HG02610 (cell line): ENCODE data around the gene CPN2.

ENCODE experiments used
- ATAC-seq: cut with Tn5 transposase; IDR thresholded peaks from one replicate; pipeline ENCODE4 v1.9.1; 2021; ENCODE audit warnings: mild to moderate bottlenecking, moderate library complexity; ENCODE audit not compliant: unreplicated experiment

Gene CPN2

DNA sequence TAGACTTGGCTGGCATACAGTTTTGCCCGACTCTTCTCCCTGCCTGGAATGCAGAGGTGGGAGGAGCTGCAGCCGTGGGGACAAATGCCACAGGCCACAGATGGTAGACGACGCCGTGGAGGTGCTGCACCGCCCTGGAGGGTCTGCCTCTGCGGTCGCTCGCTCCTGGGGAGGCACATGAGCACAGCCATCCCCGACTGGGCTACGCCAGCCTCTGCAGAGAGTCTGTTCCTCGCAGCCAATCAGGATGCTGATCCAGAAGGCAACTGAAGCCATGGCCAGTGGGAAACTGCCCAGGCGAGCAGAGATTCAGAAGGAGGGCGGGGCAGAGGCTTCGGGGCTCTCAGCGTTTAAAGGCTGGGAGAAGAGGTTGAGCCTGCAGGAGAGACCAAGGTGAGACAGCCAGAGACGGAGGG is 30.3 kb upstream of the CPN2 start:
- ATAC-seq = no peak

DNA sequence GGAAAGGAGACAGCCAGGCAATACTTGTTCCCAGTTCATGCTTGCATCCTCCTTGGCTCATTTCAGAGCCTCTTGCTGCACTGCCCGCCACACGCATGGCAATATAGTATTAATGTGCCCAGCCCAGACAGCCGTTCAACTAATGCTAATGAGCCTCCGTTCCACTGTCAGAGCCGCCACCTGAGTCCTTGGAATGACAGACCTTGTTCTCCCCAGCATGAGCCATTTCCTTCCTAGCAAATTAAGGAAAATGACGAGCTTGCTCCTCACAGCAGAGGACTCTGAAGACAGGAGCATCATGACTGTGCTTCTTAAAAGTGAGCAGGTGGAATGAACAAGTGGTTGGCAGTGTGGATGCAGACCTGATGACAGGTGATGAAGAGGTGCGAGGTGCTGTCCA is 29.2 kb upstream of the CPN2 start:
- no peak for ATAC-seq

DNA sequence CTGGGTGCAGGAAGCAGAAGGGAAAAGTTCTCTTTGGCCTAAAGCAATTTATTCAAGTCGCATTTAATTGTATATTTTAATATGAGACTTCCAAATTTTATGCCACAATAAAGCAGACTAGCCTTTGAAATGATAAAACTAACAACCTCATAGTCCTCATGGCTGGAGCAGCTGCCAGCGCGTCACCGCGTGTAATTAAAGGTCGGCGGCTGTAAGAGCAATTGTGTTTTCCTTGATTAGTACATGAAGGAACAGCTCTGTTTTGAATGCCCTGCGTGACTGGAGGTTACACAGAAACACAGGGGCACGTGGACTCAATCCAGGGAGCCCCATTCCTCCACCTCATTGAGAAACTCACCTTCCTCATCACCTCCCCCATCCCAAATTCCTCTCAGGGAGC is 28.5 kb upstream of the CPN2 start:
- no peak for ATAC-seq

DNA sequence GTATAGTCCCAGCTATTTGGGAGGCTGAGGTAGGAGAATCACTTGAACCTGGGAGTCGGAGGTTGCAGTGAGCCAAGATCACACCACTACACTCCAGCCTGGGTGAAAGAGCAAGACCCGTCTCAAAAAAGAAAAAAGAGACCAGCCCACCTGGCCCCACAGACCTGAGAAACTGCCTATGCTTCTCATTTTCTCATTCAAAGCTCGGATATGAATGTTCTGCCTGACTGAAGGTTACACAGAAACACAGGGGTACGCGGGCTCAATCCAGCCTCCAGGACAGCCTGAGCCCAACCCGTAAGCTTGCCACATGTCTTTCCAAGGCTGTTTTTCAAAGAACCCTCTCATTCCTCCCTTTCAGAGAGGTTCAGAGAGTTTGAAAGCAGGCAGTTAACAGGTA is 28.1 kb upstream of the CPN2 start:
- no peak for ATAC-seq

DNA sequence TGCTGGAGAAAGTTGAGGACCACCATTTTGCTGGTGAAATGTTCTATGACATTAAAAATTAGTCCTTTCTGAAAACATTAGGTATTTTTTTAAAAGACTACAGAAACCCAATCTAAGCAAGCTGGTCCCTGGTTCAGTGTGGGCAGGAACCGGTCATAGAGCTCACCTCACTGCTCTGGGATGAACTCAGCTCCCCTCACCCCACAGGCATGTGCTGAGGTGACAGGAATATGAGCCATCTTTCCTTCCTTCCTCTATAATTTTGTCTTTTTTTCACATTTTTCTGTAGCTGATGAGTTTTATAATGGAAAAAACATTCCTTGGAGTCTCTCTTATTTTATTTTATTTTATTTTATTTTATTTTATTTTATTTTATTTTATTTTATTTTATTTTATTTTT is 26.6 kb upstream of the CPN2 start:
- ATAC-seq = no peak

DNA sequence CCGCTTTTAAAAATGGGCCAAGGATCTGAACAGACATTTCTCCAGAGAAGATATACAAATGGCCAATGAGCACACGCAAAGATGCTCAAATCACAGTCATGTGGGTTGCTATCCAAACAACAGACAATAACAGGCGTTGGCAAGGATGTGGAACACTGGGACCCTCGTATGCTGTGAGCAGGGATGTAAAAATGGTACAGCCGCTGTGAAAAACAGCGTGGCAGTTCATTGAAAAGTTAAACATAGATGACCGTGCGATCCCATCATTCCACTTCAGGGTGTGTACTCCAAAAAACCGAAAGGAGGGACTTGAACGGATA is 25.1 kb upstream of the CPN2 start:
- ATAC-seq = no peak

DNA sequence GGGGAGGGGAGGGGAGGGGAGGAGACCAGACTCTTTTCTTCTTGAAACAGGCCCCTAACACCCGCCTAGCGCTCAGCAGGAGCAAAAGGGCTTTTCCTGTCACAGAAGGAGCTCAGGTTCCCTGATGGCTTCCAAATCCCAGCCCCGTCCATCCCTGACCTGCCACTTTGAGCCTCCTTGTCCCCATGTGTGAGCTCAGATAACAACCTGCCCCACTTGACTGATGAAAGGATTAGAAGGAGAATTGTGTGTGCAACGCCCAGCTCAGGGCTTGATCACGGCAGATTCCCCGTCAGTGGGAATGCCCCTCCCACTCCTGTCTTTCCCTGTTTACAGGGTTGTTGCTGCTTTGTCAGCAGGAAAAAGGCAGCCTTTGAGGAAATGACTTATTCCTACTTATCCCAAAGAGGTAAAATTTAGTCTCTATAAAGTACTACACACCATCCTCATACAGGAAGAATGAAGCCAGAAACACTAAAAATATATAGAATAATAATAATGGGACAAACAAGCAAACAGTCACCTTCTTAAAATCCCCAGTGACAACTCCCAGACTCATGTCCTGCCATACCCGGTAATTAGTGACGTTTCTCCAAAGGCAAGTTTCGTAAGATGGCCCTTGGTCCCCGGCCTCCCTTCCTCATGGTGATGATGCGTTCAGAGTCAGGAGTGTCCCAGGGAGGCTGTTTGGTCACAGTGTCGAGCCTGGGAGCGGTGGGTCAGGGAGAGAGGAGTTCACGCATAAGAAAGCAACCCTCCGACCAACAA is 24.5 kb upstream of the CPN2 start:
- no peak for ATAC-seq

DNA sequence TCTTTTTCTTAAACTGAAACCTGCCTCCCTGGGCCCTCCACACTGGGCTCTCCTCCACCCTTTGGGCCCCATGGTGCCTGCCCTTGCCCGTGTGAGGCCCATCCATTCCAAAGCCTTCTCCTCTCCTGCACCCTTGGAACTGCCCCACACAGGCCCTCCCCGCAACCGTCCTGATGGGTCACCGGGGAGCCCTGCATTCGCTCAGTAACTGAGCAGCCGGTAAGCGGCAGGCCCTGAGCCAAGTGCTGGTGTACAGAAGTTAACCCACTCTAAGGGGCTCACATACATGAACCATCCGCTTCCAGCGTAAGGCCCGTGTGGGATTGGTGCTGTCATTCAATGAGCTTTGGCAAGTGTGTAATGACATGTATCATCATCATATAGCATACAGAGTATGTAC is 23.8 kb upstream of the CPN2 start:
- no peak for ATAC-seq

DNA sequence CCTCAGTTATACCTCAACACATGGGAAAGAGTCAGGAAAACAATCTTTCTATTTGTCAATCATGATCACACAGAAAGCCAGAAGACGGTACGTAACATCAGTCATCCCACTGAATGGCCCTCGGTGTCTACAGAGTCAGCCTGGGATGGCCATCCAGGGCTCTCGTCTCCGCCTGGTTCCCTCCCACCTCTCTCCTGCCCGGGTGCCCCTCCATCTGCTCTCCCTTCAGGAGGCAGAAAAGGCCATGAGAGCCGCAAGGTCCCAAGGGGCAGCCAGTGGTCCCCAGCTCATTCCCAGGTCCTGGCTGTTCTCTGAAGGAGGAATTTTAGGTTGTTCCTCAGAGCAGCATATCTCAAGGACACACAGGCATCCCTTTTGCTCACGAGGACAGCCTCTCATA is 22.8 kb upstream of the CPN2 start:
- ATAC-seq = no peak

DNA sequence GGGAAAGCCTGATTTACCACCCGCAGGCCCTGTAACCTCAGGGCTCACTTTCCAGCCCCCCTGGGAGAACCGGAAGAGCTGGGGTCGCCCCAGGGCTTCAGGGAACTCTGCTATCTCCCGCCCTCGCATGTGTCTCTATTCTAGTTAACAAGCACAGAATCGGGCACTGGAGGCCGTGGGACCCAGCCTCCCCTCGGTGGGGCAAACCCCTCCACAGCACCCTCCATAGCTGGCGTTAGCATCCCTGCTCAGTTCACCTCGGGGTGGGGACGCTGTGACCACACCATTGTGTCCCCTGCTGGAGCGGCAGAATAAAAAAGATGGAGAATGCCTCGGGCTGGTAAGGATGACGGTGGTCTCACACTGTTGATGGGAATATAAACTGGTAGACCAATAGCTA is 21.9 kb upstream of the CPN2 start:
- no peak for ATAC-seq

DNA sequence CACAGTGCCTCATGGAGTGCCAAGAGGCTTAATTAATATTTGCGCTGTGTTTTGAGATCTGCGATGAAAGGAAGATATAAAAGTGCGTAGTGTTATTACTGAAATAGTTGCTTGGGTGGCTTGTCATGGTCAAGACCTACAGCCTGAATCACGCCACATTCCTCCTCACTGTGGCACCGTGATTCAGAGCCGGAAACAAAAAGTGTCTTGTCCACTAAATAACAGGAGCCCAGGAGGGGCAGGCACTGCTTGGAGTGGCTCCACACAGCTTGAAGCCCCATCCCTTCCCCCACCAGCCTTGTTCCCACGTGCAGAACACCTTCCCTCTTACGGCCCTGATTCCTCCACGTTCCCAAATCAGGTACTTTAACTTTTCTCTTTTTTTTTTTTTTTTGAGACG is 19.6 kb upstream of the CPN2 start:
- ATAC-seq = no peak

DNA sequence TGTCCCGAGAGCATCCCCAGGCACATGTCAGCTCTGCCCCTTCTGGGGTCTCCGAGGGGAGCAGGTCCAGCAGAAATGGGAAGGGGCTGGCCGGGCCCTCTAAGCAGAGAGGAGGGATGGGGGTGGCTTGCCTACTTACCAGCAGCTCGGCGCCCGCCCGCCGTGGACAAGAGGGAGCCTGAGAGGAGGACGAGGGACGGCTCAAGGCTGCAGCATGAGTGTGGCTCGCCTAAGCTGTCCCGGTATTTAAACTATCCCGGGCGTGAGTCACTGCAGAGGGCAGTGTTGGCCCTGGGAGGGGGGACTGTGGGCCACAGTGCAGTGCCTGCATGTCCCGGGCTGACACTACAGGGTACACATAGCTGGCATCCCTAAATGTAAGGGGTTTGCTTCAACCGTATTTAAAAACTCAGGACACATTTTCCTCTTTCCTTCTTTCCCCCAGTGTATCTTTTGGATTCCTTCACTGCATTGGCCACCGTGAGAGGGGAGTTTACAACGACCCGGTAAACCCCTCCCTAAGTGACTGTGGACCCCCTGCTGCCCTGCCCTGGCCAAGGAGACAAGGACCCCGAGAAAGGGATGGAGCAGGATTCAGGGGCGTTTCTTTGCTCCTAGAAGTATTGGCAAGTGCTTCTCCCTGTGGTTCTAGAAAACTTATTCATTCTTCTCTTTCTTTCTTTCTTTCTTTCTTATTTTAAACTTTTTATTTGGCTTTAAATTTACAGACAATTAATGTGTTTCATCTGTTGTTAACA is 18.6 kb upstream of the CPN2 start, which contains the start of gene LRRC15:
Gene LRRC15, minus strand, starts transcription at position 222 of the 758 bp plus-strand sequence. CDS start 8,700 bp downstream, outside the sequence.
- no peak for ATAC-seq

DNA sequence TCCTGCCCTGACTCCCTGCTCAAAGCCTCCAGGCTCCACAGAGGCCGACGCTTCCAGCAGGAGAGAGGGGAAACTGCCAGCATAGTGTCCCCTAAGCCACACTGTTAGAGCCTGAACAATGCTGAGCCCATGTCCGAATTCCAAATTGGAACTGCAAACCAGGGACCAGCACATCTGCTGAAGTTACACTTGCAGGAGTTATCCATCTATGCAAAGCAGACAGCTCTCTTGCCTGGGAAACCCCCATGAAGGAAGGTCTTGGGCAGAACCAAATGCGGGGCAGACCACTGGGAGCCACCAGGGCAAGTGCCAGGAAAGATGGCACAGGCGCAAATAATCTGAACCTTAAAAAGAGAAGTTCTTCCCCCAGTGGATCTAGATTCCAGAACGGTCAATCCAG is 17.8 kb upstream of the CPN2 start:
- ATAC-seq = no peak

DNA sequence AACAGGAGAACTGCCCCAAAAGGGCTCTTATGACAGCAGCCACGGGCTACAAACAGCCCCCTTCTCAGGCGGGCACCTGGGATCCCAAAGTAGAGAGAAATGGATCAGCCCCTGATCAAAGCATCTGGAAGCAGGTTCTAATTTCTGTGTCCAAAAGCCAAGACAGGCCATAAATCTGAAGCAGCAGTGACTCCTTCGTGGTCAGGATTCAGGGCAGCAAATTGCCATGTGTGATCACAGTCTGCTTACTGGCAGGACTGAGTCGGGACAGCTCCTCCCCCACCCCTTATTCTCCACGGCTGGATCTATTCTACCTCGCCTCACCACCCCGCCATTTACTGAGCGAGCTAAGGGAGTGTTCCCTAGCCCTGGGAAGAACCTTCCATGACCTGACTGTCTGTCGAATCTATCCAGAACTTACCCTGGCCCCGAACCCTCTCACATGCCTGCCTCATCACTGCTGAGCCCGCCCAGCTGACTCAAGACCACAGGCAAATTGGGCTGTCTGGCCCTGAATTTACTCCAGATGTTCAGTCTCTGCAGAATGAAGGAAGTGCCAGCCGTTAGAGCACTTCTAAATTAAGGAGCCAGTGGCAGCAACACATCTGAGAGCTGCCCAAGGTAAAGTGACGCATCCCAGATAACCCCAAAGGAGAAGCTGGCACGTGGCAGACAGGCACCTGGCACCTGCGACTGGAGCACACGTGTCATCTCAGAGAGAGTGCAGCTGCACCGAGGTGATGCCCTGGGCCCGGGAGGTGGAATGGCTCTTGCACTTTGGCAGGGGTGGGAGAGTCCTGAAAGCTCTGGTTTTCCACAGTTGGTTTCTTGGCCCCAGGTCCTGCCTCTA is 17.1 kb upstream of the CPN2 start:
- ATAC-seq = no peak

DNA sequence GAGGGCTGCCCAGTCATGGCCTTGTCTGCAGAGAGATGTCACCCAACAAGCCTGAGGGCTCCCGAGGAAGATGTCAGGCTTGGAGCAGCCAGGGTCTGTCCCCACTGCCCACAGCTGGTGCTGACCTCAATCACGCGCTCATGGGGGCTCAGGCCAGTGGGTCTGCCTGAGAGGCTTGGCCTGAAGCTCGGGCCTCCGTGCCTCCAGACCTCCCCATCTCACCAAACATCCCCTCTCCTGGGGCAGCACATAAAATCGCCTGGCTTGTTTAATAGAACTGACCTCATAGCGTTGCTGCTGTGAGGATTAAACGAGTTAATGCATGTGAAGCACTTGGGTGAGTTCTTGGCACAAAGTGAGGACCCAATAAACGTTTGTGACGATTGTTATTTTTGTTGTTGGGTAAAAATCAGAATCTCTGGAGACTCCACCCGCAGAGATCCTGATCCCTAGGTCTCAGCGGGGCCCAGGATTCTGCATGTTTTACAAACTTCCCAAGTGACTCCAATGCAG is 14.9 kb upstream of the CPN2 start:
- no peak for ATAC-seq

DNA sequence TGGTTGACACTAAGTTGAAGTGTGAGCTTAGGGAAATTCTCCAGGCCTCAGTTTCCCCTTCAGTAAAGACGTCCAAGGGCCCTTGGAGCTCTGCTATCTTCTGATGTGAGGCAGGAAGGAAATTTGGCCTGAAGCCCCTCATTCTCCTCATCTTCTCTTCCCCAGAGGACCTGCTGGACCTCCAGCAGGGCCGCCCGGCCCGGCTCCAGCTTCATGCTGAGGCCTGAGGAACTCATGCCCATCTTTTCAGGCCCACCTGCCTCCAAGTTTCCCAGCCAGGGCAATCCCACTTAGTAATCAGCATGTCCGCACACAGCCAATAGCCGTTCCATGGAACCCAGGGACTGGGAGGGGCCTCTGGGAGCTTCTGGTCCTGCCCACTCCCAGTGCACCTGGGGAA is 14.4 kb upstream of the CPN2 start:
- no peak for ATAC-seq

DNA sequence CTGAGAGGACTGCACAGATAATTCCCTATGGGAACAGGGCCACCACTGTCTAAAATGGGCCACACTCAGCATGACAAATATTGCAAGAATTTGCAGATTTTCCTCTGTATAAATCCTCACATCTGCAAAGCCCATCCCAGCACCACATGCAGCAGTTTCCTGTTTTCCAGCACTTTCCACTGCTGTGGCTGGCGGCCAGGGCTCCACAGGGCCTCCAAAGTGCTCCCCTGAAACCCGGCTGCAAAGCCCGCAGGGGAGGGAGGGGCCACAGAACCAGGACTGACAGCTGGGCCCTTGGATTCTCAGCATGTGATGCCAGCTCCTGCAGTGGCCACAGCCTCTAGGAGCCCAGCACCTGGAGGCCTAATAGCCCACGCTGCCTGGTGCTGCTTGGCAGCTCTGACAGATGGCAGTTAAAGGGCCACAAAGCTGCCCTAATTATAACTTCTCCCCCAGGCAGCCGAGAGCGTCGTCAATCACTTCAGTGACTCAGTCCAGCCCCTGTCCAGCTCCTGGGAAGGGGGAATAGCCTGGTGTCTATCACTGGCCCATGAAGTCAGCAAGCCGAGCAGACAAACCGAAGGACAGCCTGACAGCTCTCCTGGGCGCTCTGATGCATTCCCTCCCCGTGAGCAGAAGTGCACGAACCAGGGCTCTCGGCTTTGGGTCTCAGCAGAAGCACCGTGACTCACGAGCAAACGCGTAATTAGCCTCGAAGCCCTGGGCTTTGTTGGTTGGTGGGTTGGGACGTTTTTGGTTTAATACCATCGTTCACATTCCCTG is 13.7 kb upstream of the CPN2 start:
- no peak for ATAC-seq

DNA sequence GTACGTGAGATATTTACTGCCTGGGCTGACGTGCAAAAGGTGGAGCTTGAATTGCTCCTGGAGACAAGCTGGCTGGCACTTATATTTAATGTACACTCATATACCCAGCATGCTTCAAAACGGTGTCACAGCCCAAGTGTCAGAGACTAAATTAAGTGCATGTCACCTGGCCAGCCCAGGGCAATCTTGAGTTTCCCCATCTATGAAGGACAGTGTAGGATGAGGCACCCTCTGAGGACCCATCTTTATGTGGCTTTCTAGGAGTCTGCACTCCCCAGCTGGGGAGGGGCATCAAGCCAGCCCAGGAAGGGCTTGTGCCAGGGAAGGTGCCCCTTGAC is 13.2 kb upstream of the CPN2 start:
- ATAC-seq = no peak

DNA sequence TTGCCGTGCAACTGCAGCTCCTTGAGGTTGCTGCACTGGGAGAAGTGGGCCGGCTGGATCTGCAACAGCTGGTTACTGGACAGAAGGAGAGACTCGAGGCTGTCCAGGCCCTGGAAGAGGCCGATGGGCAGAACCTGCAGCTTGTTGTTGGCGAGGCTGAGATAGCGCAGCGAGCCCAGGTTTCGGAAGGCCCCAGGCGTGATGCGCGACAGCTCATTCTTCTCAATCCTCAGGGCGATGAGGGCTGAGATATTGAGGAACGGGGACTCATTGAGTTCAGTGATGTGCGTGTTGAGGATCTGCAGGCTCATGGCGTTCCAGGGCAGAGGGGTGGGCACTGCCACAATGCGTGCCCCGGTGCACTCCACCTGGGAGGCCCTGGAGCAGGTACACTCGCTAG is 9.4 kb upstream of the CPN2 start:
- ATAC-seq = no peak

DNA sequence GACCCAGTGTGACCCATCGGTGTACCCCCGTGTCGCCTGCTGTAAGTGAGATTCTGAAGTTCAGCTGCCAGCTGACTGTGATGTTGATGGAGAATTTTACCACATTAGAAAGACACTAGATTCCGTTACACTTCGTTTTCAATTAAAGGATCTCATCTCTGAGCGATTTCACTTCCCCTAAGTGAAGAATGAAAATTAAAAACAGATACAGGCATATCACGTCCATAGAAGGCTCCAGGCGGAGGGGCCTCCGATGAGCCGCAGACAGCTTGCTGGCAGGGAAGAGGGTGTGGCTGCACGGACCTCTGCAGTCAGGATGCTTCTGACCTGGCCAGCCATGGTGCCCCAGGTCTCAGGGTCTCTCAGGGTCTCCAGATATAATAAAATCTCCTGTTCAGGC is 6.6 kb upstream of the CPN2 start:
- ATAC-seq = no peak

DNA sequence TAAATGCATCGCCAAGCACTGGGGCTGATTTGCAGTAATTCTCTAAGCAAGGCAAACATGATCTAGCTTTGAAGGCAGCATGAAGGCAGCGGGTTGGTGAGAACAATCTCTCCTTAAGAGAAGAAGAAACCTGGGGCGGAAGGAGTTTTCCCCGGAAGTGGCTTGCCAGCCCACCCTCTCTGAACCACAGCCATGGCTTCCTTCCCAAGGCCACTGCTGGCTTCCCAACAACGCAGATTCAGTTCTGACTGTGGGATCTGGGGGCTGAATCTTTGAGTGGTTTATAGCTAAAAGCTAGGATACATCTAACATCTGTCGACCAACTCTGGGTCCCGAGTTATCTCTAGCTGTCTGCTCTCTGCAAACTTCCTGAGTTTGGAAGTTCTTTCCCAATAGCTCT is 4.3 kb upstream of the CPN2 start:
- ATAC-seq = no peak
